GM12801 (cell line): Measurements from ENCODE around the gene ZNF519.
"Not testable (repeated sequence)": the region's sequence is repeated elsewhere in the genome, so short reads cannot be mapped to it uniquely, and the experiment has no call there.

Experiments
- TF ChIP-seq, protein P1 (sequence below): IDR thresholded peaks from one replicate; pipeline ENCODE4 v1.5.1; 2011; ENCODE audit warnings: control low read depth; ENCODE audit not compliant: insufficient read length; ENCODE audit errors: extremely low read depth

The ZNF519 gene

DNA sequence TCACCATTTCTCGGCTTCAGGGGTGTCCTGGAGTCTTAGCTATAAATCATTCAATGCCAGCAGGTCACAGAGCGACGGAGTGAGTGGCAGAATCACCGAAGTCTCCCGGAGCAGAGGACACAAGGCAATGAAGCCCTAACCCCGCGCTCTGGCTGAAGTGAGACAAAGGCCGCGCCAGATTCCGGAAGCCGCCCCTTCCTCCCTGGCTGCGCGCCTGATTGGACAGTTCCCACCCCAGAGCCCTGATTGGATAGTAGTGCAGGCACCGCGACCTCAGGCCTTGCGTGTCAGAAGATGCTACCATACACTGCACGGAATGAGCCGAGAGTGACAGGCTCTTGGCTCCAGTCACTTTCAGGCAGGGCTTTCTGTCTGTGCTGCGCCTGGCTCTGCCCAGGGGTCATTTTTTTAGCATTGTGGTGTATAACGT, at the start of gene ZNF519:
TSS of gene ZNF519 (minus strand) at position 165 of the 430 bp plus-strand sequence. CDS start at position 7, 158 bp downstream.
- TF ChIP-seq, protein P1, sequence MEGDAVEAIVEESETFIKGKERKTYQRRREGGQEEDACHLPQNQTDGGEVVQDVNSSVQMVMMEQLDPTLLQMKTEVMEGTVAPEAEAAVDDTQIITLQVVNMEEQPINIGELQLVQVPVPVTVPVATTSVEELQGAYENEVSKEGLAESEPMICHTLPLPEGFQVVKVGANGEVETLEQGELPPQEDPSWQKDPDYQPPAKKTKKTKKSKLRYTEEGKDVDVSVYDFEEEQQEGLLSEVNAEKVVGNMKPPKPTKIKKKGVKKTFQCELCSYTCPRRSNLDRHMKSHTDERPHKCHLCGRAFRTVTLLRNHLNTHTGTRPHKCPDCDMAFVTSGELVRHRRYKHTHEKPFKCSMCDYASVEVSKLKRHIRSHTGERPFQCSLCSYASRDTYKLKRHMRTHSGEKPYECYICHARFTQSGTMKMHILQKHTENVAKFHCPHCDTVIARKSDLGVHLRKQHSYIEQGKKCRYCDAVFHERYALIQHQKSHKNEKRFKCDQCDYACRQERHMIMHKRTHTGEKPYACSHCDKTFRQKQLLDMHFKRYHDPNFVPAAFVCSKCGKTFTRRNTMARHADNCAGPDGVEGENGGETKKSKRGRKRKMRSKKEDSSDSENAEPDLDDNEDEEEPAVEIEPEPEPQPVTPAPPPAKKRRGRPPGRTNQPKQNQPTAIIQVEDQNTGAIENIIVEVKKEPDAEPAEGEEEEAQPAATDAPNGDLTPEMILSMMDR = not testable (repeated sequence)

DNA sequence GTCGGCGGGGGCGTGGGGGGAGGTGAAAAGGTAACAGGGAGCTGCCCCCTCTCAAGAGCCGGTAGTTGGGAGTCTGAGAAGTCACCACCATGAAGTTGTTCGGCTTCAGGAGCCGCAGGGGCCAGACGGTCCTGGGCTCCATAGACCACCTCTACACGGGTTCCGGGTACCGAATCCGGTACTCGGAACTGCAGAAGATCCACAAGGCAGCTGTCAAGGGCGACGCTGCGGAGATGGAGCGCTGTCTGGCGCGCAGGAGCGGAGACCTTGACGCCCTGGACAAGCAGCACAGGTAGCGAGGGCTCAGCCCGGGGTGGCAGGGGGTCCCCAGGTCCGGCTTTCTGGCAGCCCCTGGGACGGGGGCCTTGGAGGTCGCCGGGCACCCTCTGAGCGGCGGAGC, 47.1 kb upstream of the ZNF519 start:
- TF ChIP-seq, protein P1 = no peak

DNA sequence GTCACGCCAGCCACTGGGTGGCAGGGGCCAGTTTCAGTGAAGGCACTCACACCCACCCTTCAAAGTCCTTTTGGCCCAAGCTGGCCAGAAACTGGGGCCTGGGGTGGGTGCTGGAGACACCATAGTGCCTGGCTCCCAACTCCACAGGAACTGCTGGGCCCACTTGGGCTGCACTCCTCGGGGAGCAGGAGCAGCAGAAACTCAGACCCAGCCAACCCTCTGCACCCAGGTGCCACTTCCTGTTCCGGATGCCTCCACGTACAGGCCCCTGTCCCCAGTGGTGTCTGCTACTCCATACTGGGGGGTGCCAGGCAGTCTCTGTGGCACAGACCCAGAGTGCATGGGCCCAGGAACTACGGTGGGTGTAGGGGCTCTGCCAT, 42.5 kb upstream of the ZNF519 start:
- TF ChIP-seq, protein P1 = no peak

GRCh38 chr18:14144628-14144895, 12.3 kb upstream of the ZNF519 start:
- TF ChIP-seq, protein P1 = no peak

DNA sequence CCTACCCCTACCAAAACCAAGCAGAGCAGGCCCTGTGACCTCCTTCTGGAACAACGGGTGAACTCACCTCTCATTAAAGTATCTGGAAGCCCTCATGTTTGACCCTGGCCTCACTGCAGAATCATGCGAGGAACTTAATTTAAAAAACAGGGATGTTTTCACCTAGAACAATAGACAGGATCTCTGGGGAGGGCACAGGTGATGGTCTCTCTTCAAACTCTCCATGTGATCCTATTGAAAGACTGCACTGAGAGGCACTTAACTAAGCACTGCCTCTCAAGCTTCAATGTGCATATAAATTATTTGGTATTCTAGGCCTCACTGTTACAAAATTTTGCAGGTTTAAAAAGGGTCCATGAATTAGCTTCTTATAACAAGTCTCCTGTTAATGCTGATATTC, 7.5 kb downstream of the ZNF519 start:
- TF ChIP-seq, protein P1 = no peak

- TF ChIP-seq, protein P1 = no peak
Observed at GRCh38 chr18:14122097-14122496, 10.1 kb downstream of the ZNF519 start.

- TF ChIP-seq, protein P1 = no peak
Observed at GRCh38 chr18:14120926-14121325, 11.3 kb downstream of the ZNF519 start.

- TF ChIP-seq, protein P1 = no peak
Observed at GRCh38 chr18:14117606-14118005, 14.6 kb downstream of the ZNF519 start.
